Kasumi-1 (cell line): ENCODE results near the gene P3H3.

Source experiments
- DNase-seq, 2 experiments: peaks; one replicate each; lab custom pipeline; 2025; lab: John Stamatoyannopoulos, UW

P3H3 gene, protein sequence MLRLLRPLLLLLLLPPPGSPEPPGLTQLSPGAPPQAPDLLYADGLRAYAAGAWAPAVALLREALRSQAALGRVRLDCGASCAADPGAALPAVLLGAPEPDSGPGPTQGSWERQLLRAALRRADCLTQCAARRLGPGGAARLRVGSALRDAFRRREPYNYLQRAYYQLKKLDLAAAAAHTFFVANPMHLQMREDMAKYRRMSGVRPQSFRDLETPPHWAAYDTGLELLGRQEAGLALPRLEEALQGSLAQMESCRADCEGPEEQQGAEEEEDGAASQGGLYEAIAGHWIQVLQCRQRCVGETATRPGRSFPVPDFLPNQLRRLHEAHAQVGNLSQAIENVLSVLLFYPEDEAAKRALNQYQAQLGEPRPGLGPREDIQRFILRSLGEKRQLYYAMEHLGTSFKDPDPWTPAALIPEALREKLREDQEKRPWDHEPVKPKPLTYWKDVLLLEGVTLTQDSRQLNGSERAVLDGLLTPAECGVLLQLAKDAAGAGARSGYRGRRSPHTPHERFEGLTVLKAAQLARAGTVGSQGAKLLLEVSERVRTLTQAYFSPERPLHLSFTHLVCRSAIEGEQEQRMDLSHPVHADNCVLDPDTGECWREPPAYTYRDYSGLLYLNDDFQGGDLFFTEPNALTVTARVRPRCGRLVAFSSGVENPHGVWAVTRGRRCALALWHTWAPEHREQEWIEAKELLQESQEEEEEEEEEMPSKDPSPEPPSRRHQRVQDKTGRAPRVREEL

DNA sequence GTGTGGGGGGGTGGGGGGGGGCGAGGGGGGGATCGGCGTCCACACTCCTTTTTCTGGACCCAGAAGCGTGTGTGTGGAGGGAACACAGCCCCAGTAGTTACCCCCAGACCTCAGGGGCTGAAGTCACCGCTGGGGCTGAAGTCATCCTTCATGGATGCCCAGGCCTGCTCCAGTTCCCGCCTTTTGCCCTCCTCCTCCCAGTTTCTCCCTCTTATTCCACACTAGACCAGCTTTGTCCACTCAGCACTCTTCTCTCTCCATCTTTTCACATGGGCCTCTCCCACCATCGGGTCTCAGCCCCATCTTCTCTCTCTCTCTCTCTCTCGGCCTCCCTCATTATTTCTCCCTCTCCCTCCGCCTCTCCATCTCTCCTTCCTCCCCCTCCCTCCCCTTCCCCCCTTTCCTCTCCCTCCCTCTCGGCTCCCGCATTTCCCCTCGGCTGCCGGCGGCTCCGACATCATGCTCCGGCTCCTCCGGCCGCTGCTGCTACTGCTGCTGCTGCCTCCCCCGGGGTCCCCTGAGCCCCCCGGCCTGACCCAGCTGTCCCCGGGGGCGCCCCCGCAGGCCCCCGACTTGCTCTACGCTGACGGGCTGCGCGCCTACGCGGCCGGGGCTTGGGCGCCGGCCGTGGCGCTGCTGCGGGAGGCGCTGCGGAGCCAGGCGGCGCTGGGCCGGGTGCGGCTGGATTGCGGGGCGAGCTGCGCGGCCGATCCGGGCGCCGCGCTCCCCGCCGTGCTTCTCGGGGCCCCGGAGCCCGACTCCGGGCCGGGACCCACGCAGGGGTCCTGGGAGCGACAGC, at the start of gene P3H3:
Gene P3H3 (plus strand): TSS at position 426 of the 799 bp plus-strand sequence. CDS start 34 bp downstream, at position 460.
- DNase-seq = no peak

- peak; percentile 55 to 67 for DNase-seq
These were observed 49.3 kb upstream of the P3H3 start for GRCh38 chr12:6778574-6779550.

DNA sequence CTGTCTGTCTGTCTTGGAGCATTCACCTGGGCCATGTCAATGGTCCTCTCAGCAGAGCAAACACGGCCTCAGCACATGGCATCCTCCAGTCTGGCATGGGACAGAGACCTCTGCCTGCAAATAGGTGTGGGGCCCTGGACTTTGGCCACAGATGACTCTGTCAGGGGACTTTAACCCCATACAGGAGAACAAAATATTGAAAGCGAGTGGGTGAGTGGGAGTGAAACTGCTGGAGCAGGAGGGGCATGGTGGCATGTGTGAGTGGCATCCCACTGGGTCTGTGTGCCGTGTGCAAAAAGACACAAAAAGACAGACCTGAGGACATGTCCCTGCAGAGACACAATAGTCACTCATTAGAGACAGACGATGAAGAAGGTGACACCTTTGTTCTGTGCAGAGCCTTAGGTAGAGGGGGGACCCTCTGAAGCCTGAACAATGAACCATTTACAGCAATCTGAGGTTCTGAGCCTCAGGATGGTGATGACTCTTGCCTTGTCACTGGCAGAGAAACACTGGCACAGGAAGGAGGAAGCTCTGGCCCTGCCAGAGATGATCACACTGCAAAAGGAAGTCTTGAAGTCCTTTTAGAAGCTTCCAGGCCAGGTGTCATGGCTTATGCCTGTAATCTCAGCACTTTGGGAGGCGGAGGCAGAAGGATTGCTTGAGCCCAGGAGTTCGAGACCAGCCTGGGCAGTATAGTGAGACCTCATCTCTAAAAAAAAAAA, 48.3 kb upstream of the P3H3 start:
- no peak for DNase-seq

DNA sequence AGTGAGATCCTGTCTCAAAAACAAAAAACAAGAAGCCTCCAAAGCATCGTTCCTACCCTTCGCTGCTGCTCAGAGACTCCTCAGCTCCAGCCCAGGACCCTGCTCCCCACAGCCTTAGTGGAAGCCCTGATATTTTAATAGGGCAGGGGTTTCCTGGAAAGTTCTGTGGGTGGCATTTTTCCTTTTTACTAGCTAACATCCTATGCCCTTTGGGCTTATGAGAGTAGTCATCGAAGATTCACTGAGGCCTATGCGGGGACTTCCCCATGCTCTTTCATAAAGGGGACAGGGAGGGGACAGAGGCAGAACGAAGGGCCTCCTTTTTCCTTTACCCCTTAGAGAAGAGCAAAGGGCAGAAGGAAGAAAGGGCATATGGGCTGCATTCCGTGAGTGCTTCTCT, 47.6 kb upstream of the P3H3 start:
- DNase-seq = no peak

GRCh38 chr12:6782119-6782518, 46.1 kb upstream of the P3H3 start:
- no peak for DNase-seq

- no peak for DNase-seq
These were observed 45.2 kb upstream of the P3H3 start for GRCh38 chr12:6782850-6783566.

DNA sequence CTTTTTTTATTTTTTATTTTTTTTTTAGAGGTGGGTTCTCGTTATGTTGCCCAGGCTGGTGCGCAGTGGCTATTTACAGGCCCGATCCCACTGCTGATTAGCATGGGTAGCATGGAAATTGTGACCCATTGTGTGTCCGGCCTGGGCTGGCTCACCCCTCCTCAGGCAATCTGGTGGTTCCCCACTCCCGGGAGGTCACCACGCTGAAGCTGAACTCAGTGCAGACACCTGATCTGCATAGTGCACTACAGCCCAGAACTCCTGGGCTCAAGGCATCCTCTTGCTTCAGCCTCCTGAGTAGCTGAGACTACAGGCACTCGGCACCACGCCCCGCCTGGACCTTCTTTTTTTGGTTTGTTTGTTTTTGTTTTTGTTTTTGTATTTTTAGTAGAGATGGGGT, 44.4 kb upstream of the P3H3 start:
- no peak for DNase-seq

DNA sequence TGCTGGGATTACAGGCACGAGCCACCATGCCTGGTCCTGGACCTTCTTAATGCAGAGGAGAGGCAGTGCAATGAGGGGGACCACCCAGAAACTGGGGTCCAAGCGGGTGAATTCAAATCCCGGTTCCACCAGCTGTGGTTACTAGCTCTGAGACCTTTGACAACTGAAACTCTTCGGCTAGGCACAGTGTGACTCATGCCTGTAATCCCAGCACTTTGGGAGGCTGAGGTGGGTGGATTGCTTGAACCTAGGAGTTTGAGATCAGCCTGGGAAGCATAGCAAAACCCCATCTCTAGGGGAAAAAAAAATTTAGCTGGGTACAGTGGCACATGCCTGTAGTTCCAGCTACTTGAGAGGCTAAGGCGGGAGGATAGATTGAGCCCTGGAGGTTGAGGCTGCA, 43.9 kb upstream of the P3H3 start:
- no peak for DNase-seq

GRCh38 chr12:6784761-6785160, 43.4 kb upstream of the P3H3 start:
- DNase-seq = no peak

GRCh38 chr12:6786416-6787094, 41.7 kb upstream of the P3H3 start:
- DNase-seq = no peak

GRCh38 chr12:6787309-6787708, 40.9 kb upstream of the P3H3 start:
- no peak for DNase-seq

DNA sequence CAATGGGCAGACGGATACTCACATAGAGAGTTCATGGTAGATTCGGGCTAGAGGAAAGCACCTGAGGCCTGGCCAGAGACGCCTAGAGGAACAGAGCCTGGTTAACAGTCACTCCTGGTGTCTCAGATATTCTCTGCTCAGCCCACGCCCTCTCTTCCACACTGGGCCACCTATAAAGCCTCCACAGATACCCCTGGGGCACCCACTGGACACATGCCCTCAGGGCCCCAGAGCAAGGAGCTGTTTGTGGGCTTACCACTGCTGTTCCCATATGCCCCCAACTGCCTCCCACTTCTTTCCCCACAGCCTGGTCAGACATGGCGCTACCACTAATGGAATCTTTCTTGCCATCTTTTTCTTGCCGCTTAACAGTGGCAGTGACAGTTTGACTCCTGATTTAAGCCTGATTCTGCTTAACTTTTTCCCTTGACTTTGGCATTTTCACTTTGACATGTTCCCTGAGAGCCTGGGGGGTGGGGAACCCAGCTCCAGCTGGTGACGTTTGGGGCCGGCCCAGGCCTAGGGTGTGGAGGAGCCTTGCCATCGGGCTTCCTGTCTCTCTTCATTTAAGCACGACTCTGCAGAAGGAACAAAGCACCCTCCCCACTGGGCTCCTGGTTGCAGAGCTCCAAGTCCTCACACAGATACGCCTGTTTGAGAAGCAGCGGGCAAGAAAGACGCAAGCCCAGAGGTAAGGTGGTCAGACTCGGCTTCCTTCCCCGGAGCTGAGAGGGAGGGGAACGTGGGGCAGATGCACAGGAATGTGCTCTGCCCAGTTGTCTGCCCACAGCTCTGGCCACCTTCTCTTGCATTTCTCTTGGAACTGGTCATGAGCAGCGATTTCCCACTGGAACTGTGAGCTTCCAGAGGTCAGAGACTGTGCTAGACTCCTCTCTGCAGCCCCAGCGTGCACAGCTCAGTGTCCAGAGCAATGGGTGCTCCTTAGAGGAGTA, 39.0 kb upstream of the P3H3 start, which contains the start of gene CD4:
Gene CD4 (plus strand): TSS at position 557 of the 953 bp plus-strand sequence. CDS start 10,611 bp downstream, outside the sequence.
- peak; percentile 73 to 76 for DNase-seq

DNA sequence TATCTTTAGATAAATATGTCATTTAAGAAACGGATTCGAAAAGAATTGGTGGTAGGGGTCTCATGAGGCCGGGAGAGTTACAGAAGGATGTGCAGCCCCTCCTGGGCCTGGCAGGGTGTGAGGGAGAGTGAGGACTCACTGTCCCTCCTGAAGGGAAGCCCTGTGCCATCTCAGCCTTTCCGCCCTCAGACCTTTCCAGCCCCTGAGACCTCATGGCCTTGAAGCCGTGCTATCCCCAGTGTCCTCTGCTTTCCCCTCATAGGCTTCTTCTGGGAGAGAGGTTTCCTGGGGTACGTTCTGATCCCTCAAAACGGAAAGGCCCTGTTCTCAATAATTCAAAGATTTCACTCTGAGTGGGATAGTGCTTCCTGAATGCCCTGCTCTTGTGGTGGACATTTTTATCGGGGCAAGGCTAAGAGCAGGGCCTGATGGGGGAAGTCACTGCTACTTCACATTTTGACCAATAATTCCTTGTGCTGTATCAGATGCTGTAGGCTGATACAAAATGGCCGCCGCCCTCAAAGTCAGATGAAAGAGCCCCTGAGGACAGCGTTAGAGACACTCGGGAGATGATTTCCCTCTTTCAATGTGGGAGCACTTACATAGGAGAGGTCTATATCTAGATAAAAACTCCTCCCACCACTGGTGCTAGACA, 37.6 kb upstream of the P3H3 start:
- no peak for DNase-seq

- DNase-seq = peak; percentile 25 to 57
These were observed 36.2 kb upstream of the P3H3 start for GRCh38 chr12:6791931-6792520.

GRCh38 chr12:6792522-6793201, 35.5 kb upstream of the P3H3 start:
- DNase-seq = peak; percentile 75 to 81

- no peak for DNase-seq
These were observed 33.1 kb upstream of the P3H3 start for GRCh38 chr12:6795088-6795487.
